AG09319 (cell line): ENCODE measurements around the gene RPL3.
A peak's percentile ranks its signal among the peaks of the same experiment; 100 is the strongest.
"Not testable (repeated sequence)": the region's sequence is repeated elsewhere in the genome, so short reads cannot be mapped to it uniquely, and the experiment has no call there.

ENCODE experiments used
- DNase-seq: peaks from one replicate; pipeline ENCODE4 v3.0.0-alpha.2; 2010; ENCODE audit warnings: low read depth; ENCODE audit errors: extremely low read depth
- TF ChIP-seq, protein P1 (sequence below): IDR thresholded peaks from 2 replicates; pipeline ENCODE4 v1.5.1; 2011; ENCODE audit warnings: low read depth, mild to moderate bottlenecking, inconsistent platforms, low read length, moderate library complexity

RPL3 gene

DNA sequence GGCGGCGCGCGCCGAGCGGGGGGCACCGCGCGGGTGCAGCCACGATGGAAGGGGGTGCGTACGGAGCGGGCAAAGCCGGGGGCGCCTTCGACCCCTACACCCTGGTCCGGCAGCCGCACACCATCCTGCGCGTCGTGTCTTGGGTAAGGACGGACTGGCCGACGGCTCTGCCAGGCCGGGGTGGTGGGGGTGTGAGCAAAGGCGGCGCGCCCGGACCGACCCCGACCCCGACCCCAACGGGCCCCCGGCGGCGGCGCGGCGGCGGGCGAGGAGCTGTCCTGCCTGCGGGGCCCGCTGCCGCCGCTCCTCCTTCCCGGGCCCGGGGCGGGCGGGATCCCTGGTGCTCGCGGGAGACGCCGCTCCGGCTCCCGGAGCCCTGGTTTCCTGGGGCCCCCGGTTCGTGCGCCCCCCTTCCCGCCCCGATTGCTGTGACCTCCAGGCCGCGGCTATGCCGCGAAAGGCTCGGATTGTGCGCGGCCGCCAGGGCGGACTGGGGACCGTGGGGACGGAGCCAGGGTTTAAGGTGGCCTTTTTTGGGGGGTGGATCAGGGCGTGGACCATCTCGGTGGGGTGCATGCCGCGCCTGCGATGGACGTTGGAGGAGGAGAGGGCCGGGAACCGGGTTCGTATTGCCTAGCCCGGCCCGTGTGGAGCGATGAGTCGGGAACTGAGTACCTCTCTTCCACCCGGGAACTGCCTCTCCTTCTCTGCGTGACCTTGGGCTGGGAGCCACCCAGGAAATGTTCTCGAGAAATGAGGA, 30.7 kb upstream of the RPL3 start, which contains the start of gene SYNGR1:
Gene SYNGR1 (plus strand): TSS at position 25 of the 760 bp plus-strand sequence. CDS start 20 bp downstream, at position 45.
- TF ChIP-seq, protein P1, sequence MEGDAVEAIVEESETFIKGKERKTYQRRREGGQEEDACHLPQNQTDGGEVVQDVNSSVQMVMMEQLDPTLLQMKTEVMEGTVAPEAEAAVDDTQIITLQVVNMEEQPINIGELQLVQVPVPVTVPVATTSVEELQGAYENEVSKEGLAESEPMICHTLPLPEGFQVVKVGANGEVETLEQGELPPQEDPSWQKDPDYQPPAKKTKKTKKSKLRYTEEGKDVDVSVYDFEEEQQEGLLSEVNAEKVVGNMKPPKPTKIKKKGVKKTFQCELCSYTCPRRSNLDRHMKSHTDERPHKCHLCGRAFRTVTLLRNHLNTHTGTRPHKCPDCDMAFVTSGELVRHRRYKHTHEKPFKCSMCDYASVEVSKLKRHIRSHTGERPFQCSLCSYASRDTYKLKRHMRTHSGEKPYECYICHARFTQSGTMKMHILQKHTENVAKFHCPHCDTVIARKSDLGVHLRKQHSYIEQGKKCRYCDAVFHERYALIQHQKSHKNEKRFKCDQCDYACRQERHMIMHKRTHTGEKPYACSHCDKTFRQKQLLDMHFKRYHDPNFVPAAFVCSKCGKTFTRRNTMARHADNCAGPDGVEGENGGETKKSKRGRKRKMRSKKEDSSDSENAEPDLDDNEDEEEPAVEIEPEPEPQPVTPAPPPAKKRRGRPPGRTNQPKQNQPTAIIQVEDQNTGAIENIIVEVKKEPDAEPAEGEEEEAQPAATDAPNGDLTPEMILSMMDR, result no peak; the same call in 1 of the 2 replicates
- DNase-seq, result no peak

DNA sequence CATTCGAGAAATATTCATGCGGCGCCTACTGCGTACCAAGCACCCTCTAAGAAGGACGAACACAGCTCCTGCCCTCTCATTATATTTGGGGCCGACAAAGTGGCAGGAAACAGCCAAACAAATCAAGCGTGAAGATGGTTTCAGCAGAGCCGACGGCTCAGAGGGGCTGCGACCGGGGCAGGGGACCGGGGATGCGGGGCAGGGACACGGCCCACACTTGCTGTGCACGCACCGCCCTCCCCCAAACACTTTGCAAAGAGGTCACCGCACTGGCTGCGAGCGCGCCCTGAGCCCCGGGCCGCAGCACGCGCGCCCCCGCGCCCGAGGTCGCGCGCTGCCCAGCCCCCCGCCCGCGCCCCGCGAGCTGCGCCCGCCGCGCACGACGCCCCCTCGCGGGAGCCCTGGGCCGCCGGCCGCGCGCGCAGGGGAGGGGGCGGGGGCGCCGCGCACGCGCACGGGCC, 30.1 kb upstream of the RPL3 start:
- TF ChIP-seq, protein P1, result no peak
- no peak for DNase-seq

DNA sequence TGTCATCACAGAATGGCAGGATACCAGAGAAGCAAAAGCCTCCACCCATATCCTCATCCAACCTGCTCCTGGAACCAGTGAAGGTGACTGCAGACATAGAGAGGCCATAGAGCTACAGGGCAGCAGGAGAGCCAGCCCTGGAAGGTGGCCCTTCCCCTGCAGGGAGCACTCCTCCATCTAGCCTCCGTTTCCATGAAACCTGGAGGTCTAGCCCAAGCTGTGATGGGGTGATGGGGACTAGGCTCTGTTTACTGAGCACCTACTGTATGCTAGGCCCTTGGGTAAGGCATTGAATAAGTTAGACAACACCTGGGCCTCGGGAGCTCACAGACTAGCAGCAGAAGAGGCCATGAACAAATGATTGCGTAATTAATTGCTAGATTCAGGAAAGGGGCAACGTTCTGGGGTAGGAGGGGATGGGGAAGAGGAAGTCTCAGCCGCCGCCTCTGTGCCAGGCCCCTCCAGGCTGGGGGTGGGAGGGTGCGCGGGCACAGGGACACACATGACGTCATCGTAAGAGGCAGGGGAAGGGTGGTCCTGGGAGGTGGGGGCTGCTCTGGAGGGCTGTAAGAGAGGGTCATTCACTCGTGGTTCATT, 29.6 kb upstream of the RPL3 start:
- DNase-seq, result no peak
- TF ChIP-seq, protein P1, result no peak

DNA sequence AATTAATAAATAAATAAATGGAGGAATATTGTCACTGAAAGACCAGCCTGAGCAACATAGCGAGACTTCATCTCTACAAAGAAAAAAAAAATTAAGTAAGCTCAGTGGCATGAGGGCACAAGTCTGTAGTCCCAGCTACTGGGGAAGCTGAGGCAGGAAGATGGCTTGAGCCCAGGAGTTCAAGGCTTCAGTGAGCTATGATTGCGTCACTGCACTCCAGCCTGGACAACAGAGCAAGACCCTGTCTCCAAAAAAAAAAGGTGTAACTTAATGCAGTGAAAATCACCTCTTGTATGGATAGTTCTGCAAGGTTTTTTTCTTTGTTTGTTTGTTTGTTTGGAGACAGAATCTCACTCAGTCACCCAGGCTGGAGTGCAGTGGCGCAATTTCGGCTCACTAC, 25.8 kb upstream of the RPL3 start:
- TF ChIP-seq, protein P1, result no peak
- no peak for DNase-seq

DNA sequence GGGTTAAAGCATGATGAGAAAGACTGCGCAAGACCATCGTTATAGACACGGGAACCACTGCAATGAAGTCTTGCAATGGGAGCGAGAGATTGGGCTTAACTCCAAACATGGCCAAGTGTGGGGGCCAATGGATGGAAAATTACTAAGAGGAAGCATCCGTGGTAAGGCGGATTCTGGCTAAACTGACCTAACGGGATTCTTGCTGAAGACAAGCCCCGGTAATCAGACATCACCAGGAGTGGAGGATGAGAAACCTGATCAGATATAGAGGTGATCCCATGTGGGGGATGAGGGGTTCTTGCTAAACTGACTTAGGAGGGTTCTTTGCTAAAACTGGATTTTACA, 24.6 kb upstream of the RPL3 start:
- TF ChIP-seq, protein P1, result no peak
- DNase-seq, result no peak

DNA sequence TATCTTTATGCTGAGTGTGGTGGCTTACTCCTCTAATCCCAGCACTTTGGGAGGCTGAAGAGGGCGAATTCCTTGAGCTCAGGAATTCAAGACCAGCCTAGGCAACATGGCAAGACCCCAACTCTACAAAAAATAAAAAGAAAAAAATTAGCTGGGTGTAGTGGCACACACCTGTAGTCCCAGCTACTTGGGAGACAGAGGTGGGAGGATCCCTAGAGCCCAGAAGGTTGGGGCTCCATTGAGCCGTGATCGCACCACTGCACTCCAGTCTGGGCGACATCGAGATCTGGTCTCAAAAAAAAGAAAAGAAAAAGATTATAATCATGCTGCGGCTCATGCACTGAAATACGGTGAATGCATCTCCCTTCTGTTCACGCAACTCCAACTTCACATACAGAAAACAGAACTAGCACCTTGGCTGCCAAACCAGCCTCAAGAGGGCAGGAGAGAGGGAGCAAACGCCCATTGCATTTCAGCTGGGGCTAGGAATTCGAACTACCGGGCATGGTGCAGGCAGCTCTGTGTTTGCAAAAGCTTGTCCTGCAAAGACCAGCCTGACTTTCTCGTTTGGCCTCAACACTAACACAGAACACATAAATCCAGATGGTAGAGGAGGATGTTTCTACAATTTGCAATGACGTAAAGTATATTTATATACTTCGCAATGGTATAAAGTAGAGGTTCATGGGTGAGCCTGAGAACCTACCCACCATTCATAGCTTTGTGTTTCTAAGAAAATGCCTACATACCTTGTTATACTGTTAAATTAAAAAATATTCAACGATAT, 24.0 kb upstream of the RPL3 start:
- TF ChIP-seq, protein P1, result peak; percentile 85
- no peak for DNase-seq

DNA sequence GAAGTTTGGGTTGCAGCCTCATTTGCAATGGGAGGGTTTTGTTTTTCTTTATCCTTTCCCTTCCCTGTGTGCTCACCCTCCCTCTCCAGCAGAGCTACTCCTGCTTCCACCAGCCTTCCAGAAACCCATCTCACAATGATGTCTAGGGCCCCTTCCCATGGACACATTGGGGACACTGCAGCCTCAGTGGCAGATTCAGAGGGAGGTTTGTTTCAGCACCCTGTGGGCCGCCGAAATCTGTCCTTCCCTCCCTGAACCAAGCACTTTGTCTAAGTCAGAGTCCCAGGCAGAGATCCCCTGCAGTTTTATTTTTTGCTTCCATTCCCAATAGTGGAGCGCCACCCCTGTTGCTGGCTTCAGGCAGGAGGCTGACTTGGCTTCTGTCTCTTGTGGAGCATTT, 21.8 kb upstream of the RPL3 start:
- no peak for DNase-seq
- TF ChIP-seq, protein P1, result no peak

DNA sequence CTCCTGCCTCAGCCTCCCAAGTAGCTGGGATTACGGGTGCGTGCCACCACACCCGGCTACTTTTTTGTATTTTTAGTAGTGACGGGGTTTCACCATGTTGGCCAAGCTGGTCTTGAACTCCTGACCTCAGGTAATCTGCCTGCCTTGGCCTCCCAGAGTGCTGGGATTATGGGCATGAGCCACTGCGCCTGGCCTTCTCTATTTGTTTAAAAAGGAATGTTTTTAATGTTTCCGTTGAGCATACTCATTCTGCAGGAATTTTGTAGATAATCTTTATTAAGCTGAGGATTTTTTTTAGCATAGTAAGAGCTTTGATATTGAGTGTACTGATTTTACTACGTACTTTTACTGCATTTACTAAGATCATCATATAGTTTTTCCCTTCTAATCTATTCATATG, 20.4 kb upstream of the RPL3 start:
- DNase-seq, result not testable (repeated sequence)
